Astrocyte (in vitro differentiated cells and primary cell): ENCODE results near the gene BMP6. TPM values are rescaled to one million over a fixed set of nuclear protein-coding genes. Genes with fewer than 3 reads are reported as not detected.

Experiments used
- DNase-seq: peaks from one replicate; pipeline ENCODE4 v3.0.0-alpha.2; 2010; ENCODE audit warnings: low read depth
- FAIRE-seq: peaks from 2 replicates; lab custom pipeline; 2011; peaks lifted over from hg19 to GRCh38; lab: Jason Lieb, UNC
- H2AFZ ChIP-seq: 2 replicates; pipeline ENCODE4 v1.6.0; 2012; ENCODE audit warnings: low read depth, low read length, inconsistent platforms
- H3K27ac ChIP-seq: 2 replicates; pipeline ENCODE4 v1.5.1; 2011; ENCODE audit warnings: low read depth, low read length, inconsistent platforms
- H3K27me3 ChIP-seq: 2 replicates; pipeline ENCODE4 v1.6.0; 2011; ENCODE audit warnings: low read length, inconsistent platforms; ENCODE audit not compliant: insufficient read depth
- H3K36me3 ChIP-seq: 2 replicates; pipeline ENCODE4 v1.5.1; 2011; ENCODE audit warnings: low read length, inconsistent platforms; ENCODE audit not compliant: insufficient read depth
- H3K4me1 ChIP-seq: 2 replicates; pipeline ENCODE4 v1.5.1; 2011; ENCODE audit warnings: low read length, inconsistent platforms; ENCODE audit not compliant: insufficient read depth
- H3K4me2 ChIP-seq: 2 replicates; pipeline ENCODE4 v1.6.0; 2012; ENCODE audit warnings: low read length, inconsistent platforms
- H3K4me3 ChIP-seq: 2 replicates; pipeline ENCODE4 v1.5.1; 2011; ENCODE audit warnings: low read depth, mild to moderate bottlenecking, low read length, inconsistent platforms; ENCODE audit not compliant: insufficient read depth
- H3K79me2 ChIP-seq: 2 replicates; pipeline ENCODE4 v1.6.0; 2012; ENCODE audit warnings: mild to moderate bottlenecking, low read length, inconsistent platforms; ENCODE audit not compliant: insufficient read depth
- H3K9ac ChIP-seq: 2 replicates; pipeline ENCODE4 v1.6.0; 2012; ENCODE audit warnings: mild to moderate bottlenecking, low read length, inconsistent platforms
- H3K9me3 ChIP-seq: 2 replicates; pipeline ENCODE4 v1.5.1; 2012; ENCODE audit warnings: low read depth, mild to moderate bottlenecking, low read length, inconsistent platforms; ENCODE audit not compliant: insufficient read depth
- H4K20me1 ChIP-seq: 2 replicates; pipeline ENCODE4 v1.6.0; 2012; ENCODE audit warnings: low read length, inconsistent platforms; ENCODE audit not compliant: insufficient read depth
- H3K27ac Mint-ChIP-seq: one replicate; pipeline ENCODE4 v1.8.0; 2021; ENCODE audit warnings: mild to moderate bottlenecking, mixed read lengths; ENCODE audit not compliant: unreplicated experiment
- H3K27me3 Mint-ChIP-seq: one replicate; pipeline ENCODE4 v1.8.0; 2021; ENCODE audit warnings: low read depth, mixed read lengths; ENCODE audit not compliant: unreplicated experiment
- H3K36me3 Mint-ChIP-seq: one replicate; pipeline ENCODE4 v1.8.0; 2021; ENCODE audit warnings: low read depth, mixed read lengths; ENCODE audit not compliant: unreplicated experiment
- H3K4me1 Mint-ChIP-seq: one replicate; pipeline ENCODE4 v1.8.0; 2021; ENCODE audit warnings: low read depth, mixed read lengths; ENCODE audit not compliant: unreplicated experiment
- H3K4me3 Mint-ChIP-seq: one replicate; pipeline ENCODE4 v1.8.0; 2021; ENCODE audit warnings: mild to moderate bottlenecking, moderate library complexity, mixed read lengths; ENCODE audit not compliant: unreplicated experiment
- H3K9me3 Mint-ChIP-seq: one replicate; pipeline ENCODE4 v1.8.0; 2021; ENCODE audit warnings: mild to moderate bottlenecking, mixed read lengths; ENCODE audit not compliant: unreplicated experiment
- EZH2 ChIP-seq: IDR thresholded peaks from 2 replicates; pipeline ENCODE4 v1.6.1; 2012; ENCODE audit warnings: mild to moderate bottlenecking, low read length, inconsistent platforms; ENCODE audit not compliant: insufficient read depth
- total RNA-seq: library from RNA; stranded (reverse); gene quantifications from 2 replicates; pipeline ENCODE4 v1.2.1, GENCODE V29; 2021
- TF ChIP-seq, protein P1 (sequence below): IDR thresholded peaks from 2 replicates; pipeline ENCODE4 v1.5.1; 2011; ENCODE audit warnings: low read depth, mild to moderate bottlenecking, inconsistent platforms, low read length, moderate library complexity; ENCODE audit not compliant: insufficient read depth

BMP6 gene
- total RNA-seq, 1 donor from 2014 or later: 2.8 TPM

DNA sequence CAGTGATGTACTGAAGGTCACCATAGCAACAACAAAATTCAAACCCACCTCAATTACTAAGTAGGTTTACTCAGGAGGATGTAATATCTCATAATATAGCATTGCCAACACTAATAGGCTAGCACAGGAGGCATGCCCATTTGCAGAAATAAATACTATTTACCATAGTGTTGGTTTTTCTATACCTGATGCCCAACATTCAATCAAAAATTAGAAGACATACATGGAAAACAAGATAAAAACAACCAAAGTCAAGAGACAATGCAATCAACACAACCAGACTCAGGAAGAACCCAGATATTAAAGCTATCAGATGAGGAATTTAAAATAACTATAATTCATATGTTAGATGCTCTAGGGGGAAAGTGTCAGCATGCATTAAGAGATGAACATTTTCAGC, 199.0 kb downstream of the BMP6 start:
- TF ChIP-seq, protein P1, sequence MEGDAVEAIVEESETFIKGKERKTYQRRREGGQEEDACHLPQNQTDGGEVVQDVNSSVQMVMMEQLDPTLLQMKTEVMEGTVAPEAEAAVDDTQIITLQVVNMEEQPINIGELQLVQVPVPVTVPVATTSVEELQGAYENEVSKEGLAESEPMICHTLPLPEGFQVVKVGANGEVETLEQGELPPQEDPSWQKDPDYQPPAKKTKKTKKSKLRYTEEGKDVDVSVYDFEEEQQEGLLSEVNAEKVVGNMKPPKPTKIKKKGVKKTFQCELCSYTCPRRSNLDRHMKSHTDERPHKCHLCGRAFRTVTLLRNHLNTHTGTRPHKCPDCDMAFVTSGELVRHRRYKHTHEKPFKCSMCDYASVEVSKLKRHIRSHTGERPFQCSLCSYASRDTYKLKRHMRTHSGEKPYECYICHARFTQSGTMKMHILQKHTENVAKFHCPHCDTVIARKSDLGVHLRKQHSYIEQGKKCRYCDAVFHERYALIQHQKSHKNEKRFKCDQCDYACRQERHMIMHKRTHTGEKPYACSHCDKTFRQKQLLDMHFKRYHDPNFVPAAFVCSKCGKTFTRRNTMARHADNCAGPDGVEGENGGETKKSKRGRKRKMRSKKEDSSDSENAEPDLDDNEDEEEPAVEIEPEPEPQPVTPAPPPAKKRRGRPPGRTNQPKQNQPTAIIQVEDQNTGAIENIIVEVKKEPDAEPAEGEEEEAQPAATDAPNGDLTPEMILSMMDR: no peak
- TF ChIP-seq EZH2: no peak
- Mint-ChIP-seq H3K9me3 (peaks cover 7% of the 10 kb centered on the region), H3K4me1 (peaks cover 2% of the 10 kb centered on the region), H3K36me3 (no peaks in the 10 kb centered on the region), H3K27me3 (peaks cover 7% of the 10 kb centered on the region), H3K27ac (no peak overlapping the region), H3K4me3 (no peak overlapping the region)
- H3K9me3 ChIP-seq: no peaks in the 10 kb centered on the region
- no peak overlapping the region for H3K4me3 ChIP-seq
- H3K36me3 ChIP-seq: no peaks in the 10 kb centered on the region
- no peak overlapping the region for H3K4me2 ChIP-seq
- no peak for DNase-seq
- no peaks in the 10 kb centered on the region for H3K79me2 ChIP-seq
- FAIRE-seq: no peak
- H3K4me1 ChIP-seq: peaks cover 4% of the 10 kb centered on the region
- no peaks in the 10 kb centered on the region for H3K27me3 ChIP-seq
- H4K20me1 ChIP-seq: no peaks in the 10 kb centered on the region
- no peak overlapping the region for H2AFZ ChIP-seq
- H3K9ac ChIP-seq: no peak overlapping the region
- no peak overlapping the region for H3K27ac ChIP-seq

Other genes starting within 250 kb of the BMP6 start
- gene DSP, start 184.4 kb upstream of the BMP6 start, total RNA-seq: 468 and 555 TPM in 2 replicates
- 10.2 and 13.1 TPM in 2 replicates for gene SNRNP48, start 135.9 kb upstream of the BMP6 start, total RNA-seq
- gene TXNDC5, start 184.7 kb downstream of the BMP6 start, total RNA-seq: 193 and 202 TPM in 2 replicates